Stimulated activated effector memory CD8-positive, alpha-beta T cell treated with anti-CD3 and anti-CD28 coated beads, Interleukin-12 subunit alpha, Interleukin-12 subunit beta, amount 100 ng/mL, for 72 hours (primary cell): ENCODE results near the gene ZNF691.
A peak's percentile ranks its signal among the peaks of the same experiment; 100 is the strongest.
"Not testable (repeated sequence)": the region's sequence is repeated elsewhere in the genome, so short reads cannot be mapped to it uniquely, and the experiment has no call there.

Experiments
- ATAC-seq: fragments of 150-1000 bp; cut with Tn5 transposase; 2 replicates; pipeline ENCODE4 v1.10.0; 2021
- DNase-seq, 2 donors: peaks; one replicate each; pipeline ENCODE4 v3.0.0; 2021 to 2022; ENCODE audit warnings: low spot score in 2 of 2
- H3K27ac Mint-ChIP-seq: one replicate; pipeline ENCODE4 v1.8.0; 2022; ENCODE audit warnings: mild to moderate bottlenecking, mixed read lengths
- H3K36me3 Mint-ChIP-seq: one replicate; pipeline ENCODE4 v1.8.0; 2022; ENCODE audit warnings: mild to moderate bottlenecking, mixed read lengths
- H3K4me1 Mint-ChIP-seq: one replicate; pipeline ENCODE4 v1.8.0; 2022; ENCODE audit warnings: mixed read lengths
- H3K4me3 Mint-ChIP-seq: one replicate; pipeline ENCODE4 v1.8.0; 2022; ENCODE audit warnings: mild to moderate bottlenecking, mixed read lengths
- H3K9me3 Mint-ChIP-seq: one replicate; pipeline ENCODE4 v1.8.0; 2022; ENCODE audit warnings: mixed read lengths

ZNF691 gene

GRCh38 chr1:42846257-42847110 is at the start of gene ZNF691:
Gene ZNF691 (plus strand): TSS chr1:42846613. CDS start chr1:42849659, 3,046 bp downstream.
- Mint-ChIP-seq H3K36me3 (peaks cover 23% of the 10 kb centered on the region), H3K9me3 (no peaks in the 10 kb centered on the region), H3K27ac (peak within 1 kb of the TSS; percentile 82), H3K4me1 (peaks cover 29% of the 10 kb centered on the region), H3K4me3 (peak within 1 kb of the TSS; percentile 88)
- DNase-seq (peak; percentile 62 to 89), ATAC-seq (peak; percentile 92)

- DNase-seq: no peak
- Mint-ChIP-seq H3K9me3 (no peaks in the 10 kb centered on the region), H3K4me3 (no peak overlapping the region), H3K4me1 (no peaks in the 10 kb centered on the region), H3K36me3 (no peaks in the 10 kb centered on the region), H3K27ac (no peak overlapping the region)
- ATAC-seq: no peak
Measured at GRCh38 chr1:42797414-42797813, 49.0 kb upstream of the ZNF691 start.

GRCh38 chr1:42797979-42798378 is 48.4 kb upstream of the ZNF691 start:
- no peak for DNase-seq
- ATAC-seq: no peak
- Mint-ChIP-seq H3K36me3 (no peaks in the 10 kb centered on the region), H3K27ac (no peak overlapping the region), H3K9me3 (no peaks in the 10 kb centered on the region), H3K4me1 (no peaks in the 10 kb centered on the region), H3K4me3 (no peak overlapping the region)

GRCh38 chr1:42801832-42802473 is 44.5 kb upstream of the ZNF691 start:
- Mint-ChIP-seq H3K9me3 (no peaks in the 10 kb centered on the region), H3K36me3 (peaks cover 5% of the 10 kb centered on the region), H3K4me3 (no peak overlapping the region), H3K27ac (no peak overlapping the region), H3K4me1 (no peaks in the 10 kb centered on the region)
- no peak for DNase-seq
- no peak for ATAC-seq

- no peak for DNase-seq
- Mint-ChIP-seq H3K4me1 (no peaks in the 10 kb centered on the region), H3K4me3 (no peak overlapping the region), H3K27ac (no peak overlapping the region), H3K36me3 (peaks cover 7% of the 10 kb centered on the region), H3K9me3 (no peaks in the 10 kb centered on the region)
- ATAC-seq: no peak
Measured at GRCh38 chr1:42806171-42806570, 40.2 kb upstream of the ZNF691 start.

GRCh38 chr1:42806593-42806992 is 39.8 kb upstream of the ZNF691 start:
- DNase-seq (no peak), ATAC-seq (no peak)
- Mint-ChIP-seq H3K36me3 (peaks cover 7% of the 10 kb centered on the region), H3K9me3 (no peaks in the 10 kb centered on the region), H3K27ac (no peak overlapping the region), H3K4me1 (no peaks in the 10 kb centered on the region), H3K4me3 (no peak overlapping the region)

GRCh38 chr1:42807056-42807668 is 39.3 kb upstream of the ZNF691 start:
- Mint-ChIP-seq H3K36me3 (peaks cover 7% of the 10 kb centered on the region), H3K9me3 (no peaks in the 10 kb centered on the region), H3K4me1 (no peaks in the 10 kb centered on the region), H3K27ac (no peak overlapping the region), H3K4me3 (no peak overlapping the region)
- no peak for ATAC-seq
- DNase-seq: no peak

- not testable (repeated sequence) for H3K36me3 Mint-ChIP-seq, ATAC-seq, H3K4me3 Mint-ChIP-seq, H3K27ac Mint-ChIP-seq, DNase-seq, H3K9me3 Mint-ChIP-seq
- H3K4me1 Mint-ChIP-seq: peaks cover 25% of the 10 kb centered on the region
Measured at GRCh38 chr1:42814815-42815214, 31.6 kb upstream of the ZNF691 start.

- peaks cover 25% of the 10 kb centered on the region for H3K4me1 Mint-ChIP-seq
- peak in 1 of 2 donors; percentile 56 for DNase-seq
- no peak for ATAC-seq
- H3K27ac Mint-ChIP-seq: peak overlapping the region; percentile 89
- peak overlapping the region; percentile 78 for H3K4me3 Mint-ChIP-seq
- no peaks in the 10 kb centered on the region for H3K36me3 Mint-ChIP-seq
- no peaks in the 10 kb centered on the region for H3K9me3 Mint-ChIP-seq
Measured at GRCh38 chr1:42815941-42816584, 30.4 kb upstream of the ZNF691 start.

- peak within 1 kb of the TSS; percentile 89 for H3K27ac Mint-ChIP-seq
- ATAC-seq (peak; percentile 93), DNase-seq (peak; percentile 97)
- no peaks in the 10 kb centered on the region for H3K9me3 Mint-ChIP-seq
- peaks cover 25% of the 10 kb centered on the region for H3K4me1 Mint-ChIP-seq
- peak within 1 kb of the TSS; percentile 78 for H3K4me3 Mint-ChIP-seq
- no peaks in the 10 kb centered on the region for H3K36me3 Mint-ChIP-seq
Measured at GRCh38 chr1:42816585-42817439, 29.6 kb upstream of the ZNF691 start, which contains the start of the genes ERMAP and SVBP. Gene ERMAP (plus strand): TSS chr1:42817122. CDS start chr1:42830449, 13,327 bp downstream. Gene SVBP (minus strand): TSS chr1:42817397. CDS start chr1:42816544, 853 bp downstream.

GRCh38 chr1:42817440-42817767 is 29.0 kb upstream of the ZNF691 start:
- H3K36me3 Mint-ChIP-seq: no peaks in the 10 kb centered on the region
- DNase-seq: no peak
- peaks cover 25% of the 10 kb centered on the region for H3K4me1 Mint-ChIP-seq
- peak overlapping the region; percentile 78 for H3K4me3 Mint-ChIP-seq
- no peak for ATAC-seq
- H3K9me3 Mint-ChIP-seq: no peaks in the 10 kb centered on the region
- peak overlapping the region; percentile 89 for H3K27ac Mint-ChIP-seq

- H3K36me3 Mint-ChIP-seq: no peaks in the 10 kb centered on the region
- no peak for DNase-seq
- no peak overlapping the region for H3K27ac Mint-ChIP-seq
- no peak for ATAC-seq
- H3K4me1 Mint-ChIP-seq: peaks cover 25% of the 10 kb centered on the region
- H3K9me3 Mint-ChIP-seq: no peaks in the 10 kb centered on the region
- H3K4me3 Mint-ChIP-seq: peak overlapping the region; percentile 78
Measured at GRCh38 chr1:42817976-42818375, 28.4 kb upstream of the ZNF691 start.

- ATAC-seq (no peak), DNase-seq (no peak)
- no peaks in the 10 kb centered on the region for H3K9me3 Mint-ChIP-seq
- no peaks in the 10 kb centered on the region for H3K36me3 Mint-ChIP-seq
- H3K27ac Mint-ChIP-seq: no peak overlapping the region
- peaks cover 23% of the 10 kb centered on the region for H3K4me1 Mint-ChIP-seq
- no peak overlapping the region for H3K4me3 Mint-ChIP-seq
Measured at GRCh38 chr1:42820813-42821212, 25.6 kb upstream of the ZNF691 start.

GRCh38 chr1:42821690-42822089 is 24.7 kb upstream of the ZNF691 start:
- Mint-ChIP-seq H3K27ac (no peak overlapping the region), H3K4me1 (peaks cover 15% of the 10 kb centered on the region), H3K4me3 (no peak overlapping the region), H3K9me3 (no peaks in the 10 kb centered on the region), H3K36me3 (no peaks in the 10 kb centered on the region)
- no peak for DNase-seq
- ATAC-seq: no peak
